HFF-Myc (cell line): ENCODE measurements around the gene ARF3.

Source experiments
- DNase-seq: peaks from one replicate; pipeline ENCODE4 v3.0.0-alpha.2; 2011; ENCODE audit warnings: low read depth; ENCODE audit errors: extremely low read depth
- H3K4me3 ChIP-seq: replicated peaks from 2 replicates; pipeline ENCODE4 v1.5.1; 2011; ENCODE audit warnings: low read depth, mild to moderate bottlenecking, control low read depth, low read length
- TF ChIP-seq, protein P1 (sequence below): IDR thresholded peaks from 2 replicates; pipeline ENCODE4 v1.5.1; 2012; ENCODE audit warnings: mild to moderate bottlenecking, low read depth, low read length, control low read depth; ENCODE audit errors: missing control alignments

The ARF3 gene

GRCh38 chr12:48996794-48997718 lies 39.8 kb upstream of the ARF3 start:
- peak overlapping the region; percentile 56 for H3K4me3 ChIP-seq
- TF ChIP-seq, protein P1, sequence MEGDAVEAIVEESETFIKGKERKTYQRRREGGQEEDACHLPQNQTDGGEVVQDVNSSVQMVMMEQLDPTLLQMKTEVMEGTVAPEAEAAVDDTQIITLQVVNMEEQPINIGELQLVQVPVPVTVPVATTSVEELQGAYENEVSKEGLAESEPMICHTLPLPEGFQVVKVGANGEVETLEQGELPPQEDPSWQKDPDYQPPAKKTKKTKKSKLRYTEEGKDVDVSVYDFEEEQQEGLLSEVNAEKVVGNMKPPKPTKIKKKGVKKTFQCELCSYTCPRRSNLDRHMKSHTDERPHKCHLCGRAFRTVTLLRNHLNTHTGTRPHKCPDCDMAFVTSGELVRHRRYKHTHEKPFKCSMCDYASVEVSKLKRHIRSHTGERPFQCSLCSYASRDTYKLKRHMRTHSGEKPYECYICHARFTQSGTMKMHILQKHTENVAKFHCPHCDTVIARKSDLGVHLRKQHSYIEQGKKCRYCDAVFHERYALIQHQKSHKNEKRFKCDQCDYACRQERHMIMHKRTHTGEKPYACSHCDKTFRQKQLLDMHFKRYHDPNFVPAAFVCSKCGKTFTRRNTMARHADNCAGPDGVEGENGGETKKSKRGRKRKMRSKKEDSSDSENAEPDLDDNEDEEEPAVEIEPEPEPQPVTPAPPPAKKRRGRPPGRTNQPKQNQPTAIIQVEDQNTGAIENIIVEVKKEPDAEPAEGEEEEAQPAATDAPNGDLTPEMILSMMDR = peak; percentile 79
- no peak for DNase-seq

DNA sequence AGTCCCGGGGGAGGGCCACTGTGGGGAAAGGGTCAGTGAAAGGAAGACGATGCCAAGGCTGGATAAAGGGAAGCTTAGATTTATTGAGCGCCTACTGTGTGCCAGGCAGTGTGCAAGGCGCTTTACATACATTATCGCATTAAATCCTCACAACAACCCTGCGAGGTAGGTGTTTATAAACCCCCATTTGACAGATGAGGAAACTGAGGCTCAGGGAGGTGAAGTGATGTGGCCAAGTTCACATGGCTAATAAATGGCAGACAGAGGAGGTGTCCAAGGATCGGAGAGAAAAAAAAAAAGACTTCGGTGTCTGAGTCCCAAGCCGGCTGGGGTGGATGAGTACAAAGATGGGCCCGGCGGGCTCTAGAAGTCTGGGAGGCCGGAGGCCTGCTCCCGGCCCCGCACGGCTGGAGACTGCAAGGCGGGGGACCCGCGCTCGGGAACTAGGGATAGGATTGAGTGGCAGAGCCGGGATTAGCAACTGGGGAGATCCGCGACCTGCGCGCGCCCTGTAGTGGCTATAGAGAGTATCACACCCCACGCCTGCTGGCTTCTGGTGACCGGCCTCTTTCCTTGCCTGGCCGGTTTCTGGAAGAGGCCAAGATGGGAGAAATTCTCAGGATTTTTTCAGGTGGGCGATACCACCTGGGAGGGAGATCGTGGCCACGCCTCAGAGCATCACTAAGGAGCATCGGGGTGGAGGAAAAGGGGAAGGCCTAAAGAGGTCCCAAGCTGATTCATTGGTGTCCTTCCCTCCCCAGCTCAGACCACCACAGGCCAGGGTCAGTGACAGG lies 38.0 kb upstream of the ARF3 start:
- no peak overlapping the region for H3K4me3 ChIP-seq
- TF ChIP-seq, protein P1 = peak; percentile 73
- DNase-seq = no peak

DNA sequence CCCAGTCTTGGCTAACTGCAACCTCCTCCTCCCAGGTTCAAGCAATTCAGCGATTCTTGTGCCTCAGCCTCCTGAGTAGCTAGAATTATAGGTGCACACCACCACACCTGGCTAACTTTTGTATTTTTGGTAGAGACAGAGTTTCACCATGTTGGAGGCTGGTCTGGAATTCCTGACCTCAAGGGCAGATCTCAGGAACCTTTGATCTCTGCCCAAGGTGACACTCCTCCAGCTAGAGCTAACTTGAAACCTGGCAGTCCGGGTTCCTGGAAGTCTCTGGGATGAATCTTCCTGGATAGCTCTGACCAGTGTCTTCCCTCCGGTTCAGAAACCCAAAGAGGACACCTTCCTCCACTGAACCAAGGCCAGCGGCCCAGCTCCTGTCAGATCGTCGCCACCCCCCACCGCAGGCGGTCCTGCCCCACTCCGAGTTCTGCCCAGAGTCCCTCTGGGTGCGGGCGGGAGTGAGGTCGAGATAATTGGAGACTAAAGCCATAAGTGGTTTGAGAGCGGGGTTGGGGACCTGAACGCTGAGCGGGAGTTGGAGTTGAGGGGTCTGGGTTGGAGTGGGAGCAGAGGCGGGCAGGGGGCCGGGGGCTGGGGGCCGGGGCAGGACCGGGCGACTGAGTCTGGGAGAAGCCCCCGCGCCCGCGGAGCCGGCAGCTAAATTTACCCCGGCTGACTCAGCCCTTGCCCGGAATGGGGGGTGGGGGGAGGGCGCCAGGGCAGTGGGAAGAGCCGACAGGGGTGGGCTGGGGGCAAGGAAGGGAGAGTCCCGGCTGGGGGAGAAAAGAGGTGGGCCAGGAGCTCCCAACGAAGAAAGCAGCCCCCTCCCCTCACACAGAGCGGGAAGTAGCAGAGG lies 37.2 kb upstream of the ARF3 start:
- no peak for DNase-seq
- no peak overlapping the region for H3K4me3 ChIP-seq
- TF ChIP-seq, protein P1 = no peak

DNA sequence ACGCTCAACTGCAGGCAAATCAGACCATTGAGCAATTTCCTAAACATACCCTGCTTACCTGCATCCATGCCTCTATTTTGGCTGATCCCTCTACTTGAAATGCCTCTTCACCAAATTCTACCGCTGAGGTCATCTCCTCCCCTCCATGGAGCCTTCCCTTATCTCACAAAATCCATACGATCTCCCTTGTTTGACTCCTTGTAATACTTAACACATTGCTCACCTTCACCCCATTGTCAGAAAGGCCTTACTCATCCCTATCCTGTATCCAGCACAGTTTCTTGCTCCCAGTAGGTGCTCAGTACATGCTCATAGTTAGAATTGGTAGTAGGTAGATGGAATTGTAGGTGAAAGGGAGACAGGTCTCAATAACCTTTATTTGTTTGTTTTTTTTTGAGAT lies 36.5 kb upstream of the ARF3 start:
- H3K4me3 ChIP-seq = no peak overlapping the region
- TF ChIP-seq, protein P1 = no peak
- no peak for DNase-seq

- H3K4me3 ChIP-seq = no peak overlapping the region
- TF ChIP-seq, protein P1 = no peak
- DNase-seq = no peak
Observed at GRCh38 chr12:48991247-48992050, 34.2 kb upstream of the ARF3 start.
